WTC11 (cell line): ENCODE data around the gene SLC19A2. TPM values are rescaled to one million over a fixed set of nuclear protein-coding genes. Genes with fewer than 3 reads are reported as not detected.
A peak's percentile ranks its signal among the peaks of the same experiment; 100 is the strongest.

Experiments used
- CBFB ChIP-seq: sonication (generic); formaldehyde crosslinking; IDR thresholded peaks from 2 replicates; pipeline ENCODE4 v1.8.1; 2022; ENCODE audit warnings: mild to moderate bottlenecking, low read depth, missing genetic modification reagents
- ELF4 ChIP-seq: sonication (generic); formaldehyde crosslinking; IDR thresholded peaks from 2 replicates; pipeline ENCODE4 v1.8.1; 2022; ENCODE audit warnings: low read depth, mild to moderate bottlenecking, moderate library complexity, missing genetic modification reagents
- EMX1 ChIP-seq: fragments of 250-450 bp; sonication (Bioruptor Pico); IDR thresholded peaks from 2 replicates; pipeline ENCODE4 v1.8.0; 2021; ENCODE audit warnings: mild to moderate bottlenecking
- FOXK1 ChIP-seq: sonication (generic); formaldehyde crosslinking; IDR thresholded peaks from 2 replicates; pipeline ENCODE4 v1.8.0; 2022; ENCODE audit warnings: mild to moderate bottlenecking, moderate library complexity, missing genetic modification reagents
- FOXP1 ChIP-seq: sonication (generic); formaldehyde crosslinking; IDR thresholded peaks from 2 replicates; pipeline ENCODE4 v1.8.0; 2022; ENCODE audit warnings: missing genetic modification reagents, mild to moderate bottlenecking, moderate library complexity, borderline replicate concordance
- GRHL2 ChIP-seq: fragments of 250-450 bp; sonication (Bioruptor Pico); IDR thresholded peaks from 2 replicates; pipeline ENCODE4 v1.8.0; 2022; ENCODE audit warnings: mild to moderate bottlenecking, moderate library complexity; ENCODE audit not compliant: insufficient replicate concordance, severe bottlenecking
- IRF2 ChIP-seq: sonication (generic); formaldehyde crosslinking; IDR thresholded peaks from 2 replicates; pipeline ENCODE4 v1.8.0; 2022; ENCODE audit warnings: low read depth, missing genetic modification reagents, borderline replicate concordance
- MXD4 ChIP-seq: fragments of 250-450 bp; sonication (Bioruptor Pico); IDR thresholded peaks from 2 replicates; pipeline ENCODE4 v1.8.0; 2021; ENCODE audit warnings: mild to moderate bottlenecking, moderate library complexity, borderline replicate concordance
- NR2C2 ChIP-seq: sonication (generic); formaldehyde crosslinking; IDR thresholded peaks from 2 replicates; pipeline ENCODE4 v1.8.0; 2022; ENCODE audit warnings: mild to moderate bottlenecking, missing genetic modification reagents
- RELA ChIP-seq: sonication (generic); formaldehyde crosslinking; IDR thresholded peaks from 2 replicates; pipeline ENCODE4 v1.8.1; 2022; ENCODE audit warnings: missing genetic modification reagents, mild to moderate bottlenecking, borderline replicate concordance
- SOX15 ChIP-seq: fragments of 250-450 bp; sonication (Bioruptor Pico); IDR thresholded peaks from 2 replicates; pipeline ENCODE4 v1.9.0; 2021; ENCODE audit warnings: mild to moderate bottlenecking
- TCF7 ChIP-seq: sonication (generic); formaldehyde crosslinking; IDR thresholded peaks from 2 replicates; pipeline ENCODE4 v1.8.0; 2022; ENCODE audit warnings: mild to moderate bottlenecking, low read depth, missing genetic modification reagents, moderate library complexity
- TP53 ChIP-seq: sonication (generic); formaldehyde crosslinking; IDR thresholded peaks from 2 replicates; pipeline ENCODE4 v1.8.1; 2023; ENCODE audit warnings: mild to moderate bottlenecking, missing genetic modification reagents
- ZNF121 ChIP-seq: sonication (generic); formaldehyde crosslinking; IDR thresholded peaks from 2 replicates; pipeline ENCODE4 v1.8.0; 2023; ENCODE audit warnings: missing genetic modification reagents
- ZNF232 ChIP-seq: sonication (generic); formaldehyde crosslinking; IDR thresholded peaks from 2 replicates; pipeline ENCODE4 v1.8.0; 2022; ENCODE audit warnings: mild to moderate bottlenecking, missing genetic modification reagents
- ZNF317 ChIP-seq: sonication (generic); formaldehyde crosslinking; IDR thresholded peaks from 2 replicates; pipeline ENCODE4 v1.8.1; 2023; ENCODE audit warnings: low read depth, mild to moderate bottlenecking, moderate library complexity, missing genetic modification reagents, borderline replicate concordance
- ZNF416 ChIP-seq: fragments of 250-450 bp; sonication (Bioruptor Pico); IDR thresholded peaks from 2 replicates; pipeline ENCODE4 v1.9.0; 2021; ENCODE audit warnings: mild to moderate bottlenecking, inconsistent platforms
- total RNA-seq: library from RNA; stranded (reverse); gene quantifications from 3 replicates; pipeline ENCODE4 v1.2.3, GENCODE V29; 2021
- TF ChIP-seq, protein P1 (sequence below): sonication (generic); formaldehyde crosslinking; IDR thresholded peaks from 2 replicates; pipeline ENCODE4 v1.8.1; 2022; ENCODE audit warnings: missing genetic modification reagents, borderline replicate concordance
- TF ChIP-seq, protein P2 (sequence below): sonication (generic); formaldehyde crosslinking; IDR thresholded peaks from 2 replicates; pipeline ENCODE4 v1.8.1; 2023; ENCODE audit warnings: mild to moderate bottlenecking, missing genetic modification reagents, borderline replicate concordance
- TF ChIP-seq, protein P3 (sequence below): fragments of 250-450 bp; sonication (Bioruptor Pico); conservative IDR thresholded peaks from 2 replicates; pipeline ENCODE4 v1.9.0; 2021; ENCODE audit warnings: mild to moderate bottlenecking
- TF ChIP-seq, protein P4 (sequence below): fragments of 250-450 bp; sonication (Bioruptor Pico); IDR thresholded peaks from 2 replicates; pipeline ENCODE4 v1.9.0; 2021; ENCODE audit warnings: mild to moderate bottlenecking
- TF ChIP-seq, protein P5 (sequence below): fragments of 250-450 bp; sonication (Bioruptor Pico); IDR thresholded peaks from 2 replicates; pipeline ENCODE4 v1.9.0; 2021; ENCODE audit warnings: mild to moderate bottlenecking
- TF ChIP-seq, protein P6 (sequence below): sonication (generic); formaldehyde crosslinking; IDR thresholded peaks from 2 replicates; pipeline ENCODE4 v1.8.0; 2022; ENCODE audit warnings: mild to moderate bottlenecking, missing genetic modification reagents
- TF ChIP-seq, protein P7 (sequence below): sonication (generic); formaldehyde crosslinking; IDR thresholded peaks from 2 replicates; pipeline ENCODE4 v1.8.1; 2022; ENCODE audit warnings: mild to moderate bottlenecking, moderate library complexity, missing genetic modification reagents
- TF ChIP-seq, protein P8 (sequence below): sonication (generic); formaldehyde crosslinking; conservative IDR thresholded peaks from 2 replicates; pipeline ENCODE4 v1.8.1; 2022; ENCODE audit warnings: mild to moderate bottlenecking, missing genetic modification reagents

The SLC19A2 gene
- total RNA-seq, 1 experiment from 2014 or later: 15.8 TPM

DNA sequence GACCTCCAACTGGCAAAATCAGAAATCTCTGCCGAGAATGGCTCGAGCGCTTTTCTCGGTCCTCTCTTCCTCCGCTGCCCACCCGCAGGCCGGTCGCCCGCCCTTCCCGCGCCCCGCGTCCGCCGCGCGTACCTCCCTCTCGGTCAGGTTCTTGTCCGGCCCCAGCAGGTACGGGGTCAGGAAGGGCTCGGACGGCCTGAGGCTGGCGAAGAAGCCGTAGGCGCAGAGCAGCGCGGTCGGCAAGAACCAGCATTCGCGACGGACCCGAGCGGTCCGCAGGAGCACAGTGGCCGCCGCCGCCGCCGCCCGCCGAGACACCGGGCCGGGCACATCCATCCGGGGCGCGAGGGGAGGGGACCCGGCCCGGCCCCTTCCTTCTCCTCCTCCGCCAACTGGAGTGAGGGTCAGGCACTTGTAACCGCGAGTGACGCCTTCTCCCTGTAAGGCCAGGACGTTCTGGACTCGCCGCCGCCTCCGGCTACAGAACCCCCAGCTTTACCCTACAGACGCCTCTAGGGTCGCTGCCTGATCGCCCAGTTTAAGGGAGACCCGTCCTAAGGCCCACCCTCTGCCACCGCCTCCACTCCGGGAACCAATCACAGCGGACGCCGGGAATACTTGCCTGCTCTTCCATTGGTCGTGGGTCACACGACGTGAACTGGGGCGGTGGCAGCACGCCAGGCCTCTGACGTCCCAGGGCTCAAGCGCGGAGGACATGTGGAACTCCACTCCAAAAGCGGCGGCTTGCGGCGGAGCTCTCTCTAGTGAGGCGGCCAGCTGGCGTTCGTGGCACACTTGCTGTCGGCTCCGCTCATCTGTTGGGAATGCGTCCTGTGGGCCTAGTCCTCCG is at the start of gene SLC19A2 (continued):
- peak; percentile 37; the same call in 1 of the 2 replicates for TF ChIP-seq FOXK1 (CRISPR knock-in tag)
- TF ChIP-seq, protein P1, sequence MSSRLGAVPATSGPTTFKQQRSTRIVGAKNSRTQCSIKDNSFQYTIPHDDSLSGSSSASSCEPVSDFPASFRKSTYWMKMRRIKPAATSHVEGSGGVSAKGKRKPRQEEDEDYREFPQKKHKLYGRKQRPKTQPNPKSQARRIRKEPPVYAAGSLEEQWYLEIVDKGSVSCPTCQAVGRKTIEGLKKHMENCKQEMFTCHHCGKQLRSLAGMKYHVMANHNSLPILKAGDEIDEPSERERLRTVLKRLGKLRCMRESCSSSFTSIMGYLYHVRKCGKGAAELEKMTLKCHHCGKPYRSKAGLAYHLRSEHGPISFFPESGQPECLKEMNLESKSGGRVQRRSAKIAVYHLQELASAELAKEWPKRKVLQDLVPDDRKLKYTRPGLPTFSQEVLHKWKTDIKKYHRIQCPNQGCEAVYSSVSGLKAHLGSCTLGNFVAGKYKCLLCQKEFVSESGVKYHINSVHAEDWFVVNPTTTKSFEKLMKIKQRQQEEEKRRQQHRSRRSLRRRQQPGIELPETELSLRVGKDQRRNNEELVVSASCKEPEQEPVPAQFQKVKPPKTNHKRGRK: no peak
- TF ChIP-seq, protein P2, sequence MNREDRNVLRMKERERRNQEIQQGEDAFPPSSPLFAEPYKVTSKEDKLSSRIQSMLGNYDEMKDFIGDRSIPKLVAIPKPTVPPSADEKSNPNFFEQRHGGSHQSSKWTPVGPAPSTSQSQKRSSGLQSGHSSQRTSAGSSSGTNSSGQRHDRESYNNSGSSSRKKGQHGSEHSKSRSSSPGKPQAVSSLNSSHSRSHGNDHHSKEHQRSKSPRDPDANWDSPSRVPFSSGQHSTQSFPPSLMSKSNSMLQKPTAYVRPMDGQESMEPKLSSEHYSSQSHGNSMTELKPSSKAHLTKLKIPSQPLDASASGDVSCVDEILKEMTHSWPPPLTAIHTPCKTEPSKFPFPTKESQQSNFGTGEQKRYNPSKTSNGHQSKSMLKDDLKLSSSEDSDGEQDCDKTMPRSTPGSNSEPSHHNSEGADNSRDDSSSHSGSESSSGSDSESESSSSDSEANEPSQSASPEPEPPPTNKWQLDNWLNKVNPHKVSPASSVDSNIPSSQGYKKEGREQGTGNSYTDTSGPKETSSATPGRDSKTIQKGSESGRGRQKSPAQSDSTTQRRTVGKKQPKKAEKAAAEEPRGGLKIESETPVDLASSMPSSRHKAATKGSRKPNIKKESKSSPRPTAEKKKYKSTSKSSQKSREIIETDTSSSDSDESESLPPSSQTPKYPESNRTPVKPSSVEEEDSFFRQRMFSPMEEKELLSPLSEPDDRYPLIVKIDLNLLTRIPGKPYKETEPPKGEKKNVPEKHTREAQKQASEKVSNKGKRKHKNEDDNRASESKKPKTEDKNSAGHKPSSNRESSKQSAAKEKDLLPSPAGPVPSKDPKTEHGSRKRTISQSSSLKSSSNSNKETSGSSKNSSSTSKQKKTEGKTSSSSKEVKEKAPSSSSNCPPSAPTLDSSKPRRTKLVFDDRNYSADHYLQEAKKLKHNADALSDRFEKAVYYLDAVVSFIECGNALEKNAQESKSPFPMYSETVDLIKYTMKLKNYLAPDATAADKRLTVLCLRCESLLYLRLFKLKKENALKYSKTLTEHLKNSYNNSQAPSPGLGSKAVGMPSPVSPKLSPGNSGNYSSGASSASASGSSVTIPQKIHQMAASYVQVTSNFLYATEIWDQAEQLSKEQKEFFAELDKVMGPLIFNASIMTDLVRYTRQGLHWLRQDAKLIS: 0 out of 2 replicates have a peak, but pooled peaks have one; percentile 33
- TF ChIP-seq FOXP1 (CRISPR knock-in tag): peak; percentile 62; the same call in 1 of the 2 replicates
- TF ChIP-seq, protein P3, sequence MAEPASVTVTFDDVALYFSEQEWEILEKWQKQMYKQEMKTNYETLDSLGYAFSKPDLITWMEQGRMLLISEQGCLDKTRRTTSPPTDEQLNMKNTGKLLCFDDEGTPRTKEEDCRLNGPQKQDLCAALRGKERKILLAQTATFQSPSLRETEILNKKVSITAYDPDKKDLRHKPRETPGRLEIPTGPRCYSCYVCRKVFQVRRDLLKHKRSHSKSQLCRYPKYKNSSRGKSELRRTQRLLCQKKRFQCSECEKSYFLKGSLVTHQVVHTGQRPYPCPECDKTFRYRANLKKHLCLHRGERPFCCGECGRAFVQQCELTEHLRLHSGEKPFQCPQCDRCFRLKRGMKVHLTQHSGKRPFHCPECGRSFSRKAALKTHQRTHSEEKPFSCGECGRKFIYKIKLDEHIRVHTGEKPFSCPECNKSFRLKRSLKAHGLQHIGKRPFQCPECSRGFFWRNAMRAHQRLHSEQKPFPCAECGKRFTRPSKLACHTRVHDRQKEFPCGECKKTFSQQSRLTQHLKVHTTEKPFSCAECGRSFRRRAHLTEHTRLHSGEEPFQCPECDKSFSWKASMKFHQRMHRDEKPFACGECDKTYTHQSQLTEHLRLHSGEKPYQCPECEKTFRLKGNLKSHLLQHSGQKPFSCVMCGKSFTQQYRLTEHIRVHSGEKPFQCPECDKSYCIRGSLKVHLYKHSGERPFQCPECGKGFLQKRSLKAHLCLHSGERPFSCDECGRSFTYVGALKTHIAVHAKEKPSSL (CRISPR knock-in tag): no peak
- TF ChIP-seq, protein P4, sequence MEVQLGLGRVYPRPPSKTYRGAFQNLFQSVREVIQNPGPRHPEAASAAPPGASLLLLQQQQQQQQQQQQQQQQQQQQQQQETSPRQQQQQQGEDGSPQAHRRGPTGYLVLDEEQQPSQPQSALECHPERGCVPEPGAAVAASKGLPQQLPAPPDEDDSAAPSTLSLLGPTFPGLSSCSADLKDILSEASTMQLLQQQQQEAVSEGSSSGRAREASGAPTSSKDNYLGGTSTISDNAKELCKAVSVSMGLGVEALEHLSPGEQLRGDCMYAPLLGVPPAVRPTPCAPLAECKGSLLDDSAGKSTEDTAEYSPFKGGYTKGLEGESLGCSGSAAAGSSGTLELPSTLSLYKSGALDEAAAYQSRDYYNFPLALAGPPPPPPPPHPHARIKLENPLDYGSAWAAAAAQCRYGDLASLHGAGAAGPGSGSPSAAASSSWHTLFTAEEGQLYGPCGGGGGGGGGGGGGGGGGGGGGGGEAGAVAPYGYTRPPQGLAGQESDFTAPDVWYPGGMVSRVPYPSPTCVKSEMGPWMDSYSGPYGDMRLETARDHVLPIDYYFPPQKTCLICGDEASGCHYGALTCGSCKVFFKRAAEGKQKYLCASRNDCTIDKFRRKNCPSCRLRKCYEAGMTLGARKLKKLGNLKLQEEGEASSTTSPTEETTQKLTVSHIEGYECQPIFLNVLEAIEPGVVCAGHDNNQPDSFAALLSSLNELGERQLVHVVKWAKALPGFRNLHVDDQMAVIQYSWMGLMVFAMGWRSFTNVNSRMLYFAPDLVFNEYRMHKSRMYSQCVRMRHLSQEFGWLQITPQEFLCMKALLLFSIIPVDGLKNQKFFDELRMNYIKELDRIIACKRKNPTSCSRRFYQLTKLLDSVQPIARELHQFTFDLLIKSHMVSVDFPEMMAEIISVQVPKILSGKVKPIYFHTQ: no peak
- TF ChIP-seq, protein P5, sequence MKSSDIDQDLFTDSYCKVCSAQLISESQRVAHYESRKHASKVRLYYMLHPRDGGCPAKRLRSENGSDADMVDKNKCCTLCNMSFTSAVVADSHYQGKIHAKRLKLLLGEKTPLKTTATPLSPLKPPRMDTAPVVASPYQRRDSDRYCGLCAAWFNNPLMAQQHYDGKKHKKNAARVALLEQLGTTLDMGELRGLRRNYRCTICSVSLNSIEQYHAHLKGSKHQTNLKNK (CRISPR knock-in tag): no peak
- TF ChIP-seq, protein P6, sequence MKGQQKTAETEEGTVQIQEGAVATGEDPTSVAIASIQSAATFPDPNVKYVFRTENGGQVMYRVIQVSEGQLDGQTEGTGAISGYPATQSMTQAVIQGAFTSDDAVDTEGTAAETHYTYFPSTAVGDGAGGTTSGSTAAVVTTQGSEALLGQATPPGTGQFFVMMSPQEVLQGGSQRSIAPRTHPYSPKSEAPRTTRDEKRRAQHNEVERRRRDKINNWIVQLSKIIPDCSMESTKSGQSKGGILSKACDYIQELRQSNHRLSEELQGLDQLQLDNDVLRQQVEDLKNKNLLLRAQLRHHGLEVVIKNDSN: peak; percentile 52; the same call in 1 of the 2 replicates
- TF ChIP-seq RELA (CRISPR knock-in tag): 0 out of 2 replicates have a peak, but pooled peaks have one; percentile 51
- no peak for TF ChIP-seq NR2C2
- no peak; the same call in 1 of the 2 replicates for TF ChIP-seq TP53 (CRISPR knock-in tag)
- no peak for TF ChIP-seq SOX15 (CRISPR knock-in tag)
- TF ChIP-seq ZNF416: no peak
- TF ChIP-seq ZNF121 (CRISPR knock-in tag): no peak
- no peak for TF ChIP-seq CBFB (CRISPR knock-in tag)
- TF ChIP-seq EMX1 (CRISPR knock-in tag): no peak
- TF ChIP-seq ELF4 (CRISPR knock-in tag): no peak
- TF ChIP-seq, protein P7, sequence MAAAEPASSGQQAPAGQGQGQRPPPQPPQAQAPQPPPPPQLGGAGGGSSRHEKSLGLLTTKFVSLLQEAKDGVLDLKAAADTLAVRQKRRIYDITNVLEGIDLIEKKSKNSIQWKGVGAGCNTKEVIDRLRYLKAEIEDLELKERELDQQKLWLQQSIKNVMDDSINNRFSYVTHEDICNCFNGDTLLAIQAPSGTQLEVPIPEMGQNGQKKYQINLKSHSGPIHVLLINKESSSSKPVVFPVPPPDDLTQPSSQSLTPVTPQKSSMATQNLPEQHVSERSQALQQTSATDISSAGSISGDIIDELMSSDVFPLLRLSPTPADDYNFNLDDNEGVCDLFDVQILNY (CRISPR knock-in tag): peak; percentile 44; the same call in 1 of the 2 replicates
- no peak for TF ChIP-seq IRF2 (CRISPR knock-in tag)
- no peak for TF ChIP-seq ZNF317
- TF ChIP-seq ZNF232 (CRISPR knock-in tag): peak; percentile 89
- TF ChIP-seq, protein P8, sequence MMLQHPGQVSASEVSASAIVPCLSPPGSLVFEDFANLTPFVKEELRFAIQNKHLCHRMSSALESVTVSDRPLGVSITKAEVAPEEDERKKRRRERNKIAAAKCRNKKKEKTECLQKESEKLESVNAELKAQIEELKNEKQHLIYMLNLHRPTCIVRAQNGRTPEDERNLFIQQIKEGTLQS: no peak
- TF ChIP-seq GRHL2 (CRISPR knock-in tag): no peak
- TF ChIP-seq MXD4: no peak
- no peak for TF ChIP-seq TCF7 (CRISPR knock-in tag)
